CD14-positive monocyte (primary cell): ENCODE data around the gene TPSG1. TPM values are rescaled to one million over a fixed set of nuclear protein-coding genes. Genes with fewer than 3 reads are reported as not detected.

Experiments used
- DNase-seq, 3 donors: peaks; one replicate each; pipeline ENCODE4 v3.0.0-alpha.2; 2011 to 2022
- H2AFZ ChIP-seq: 2 replicates; pipeline ENCODE4 v1.6.0; 2012; ENCODE audit warnings: mild to moderate bottlenecking, low read depth, low read length, inconsistent platforms; ENCODE audit not compliant: insufficient read depth, poor library complexity, severe bottlenecking
- H3K27ac ChIP-seq, 2 donors: 1 replicate in 1 of 2; 2 replicates in 1 of 2; pipeline ENCODE4 v1.5.1; 2012 to 2013; ENCODE audit warnings: low read length in 2 of 2, control low read depth in 1 of 2, inconsistent platforms in 1 of 2, low read depth in 1 of 2, mild to moderate bottlenecking in 1 of 2
- H3K27me3 ChIP-seq, 2 donors: one replicate each; pipeline versions ENCODE4 v1.6.0 to v1.6.1; 2011 to 2013; ENCODE audit warnings: low read length in 2 of 2; ENCODE audit not compliant: control insufficient read depth in 2 of 2, insufficient read depth in 2 of 2
- H3K36me3 ChIP-seq, 2 donors: replicated peaks in 1 of 2; 1 replicate in 1 of 2; 2 replicates in 1 of 2; pipeline versions ENCODE4 v1.5.1 to v1.6.1; 2012 to 2013; ENCODE audit warnings: low read length in 2 of 2, control low read depth in 1 of 2, inconsistent platforms in 1 of 2, mild to moderate bottlenecking in 1 of 2; ENCODE audit not compliant: insufficient read depth in 2 of 2, control insufficient read depth in 1 of 2
- H3K4me1 ChIP-seq, 2 donors: 1 replicate in 1 of 2; 2 replicates in 1 of 2; pipeline versions ENCODE4 v1.5.1 to v1.6.1; 2012 to 2013; ENCODE audit warnings: low read length in 2 of 2, control low read depth in 1 of 2, inconsistent platforms in 1 of 2, mild to moderate bottlenecking in 1 of 2, moderate library complexity in 1 of 2; ENCODE audit not compliant: insufficient read depth in 2 of 2, control insufficient read depth in 1 of 2
- H3K4me2 ChIP-seq: replicated peaks from 2 replicates; pipeline ENCODE3; 2012; ENCODE audit warnings: low read length, moderate library complexity, mild to moderate bottlenecking; ENCODE audit not compliant: poor library complexity, severe bottlenecking; ENCODE audit errors: extremely low read depth
- H3K4me3 ChIP-seq, 3 experiments: fragments of 200-600 bp in 1 of 3; sonication (generic) in 1 of 3; replicated peaks in 1 of 3; 1 replicate in 2 of 3; 2 replicates in 1 of 3; pipeline ENCODE4 v1.5.1; 2011 to 2013; ENCODE audit warnings: low read length in 3 of 3, mild to moderate bottlenecking in 3 of 3, control low read depth in 2 of 3, low read depth in 2 of 3, inconsistent platforms in 1 of 3, moderate library complexity in 1 of 3
- H3K79me2 ChIP-seq: 2 replicates; pipeline ENCODE4 v1.6.0; 2012; ENCODE audit warnings: mild to moderate bottlenecking, control low read depth, inconsistent platforms, low read length, moderate library complexity; ENCODE audit not compliant: insufficient read depth
- H3K9ac ChIP-seq: 2 replicates; pipeline ENCODE4 v1.6.0; 2017; ENCODE audit warnings: low read length, mild to moderate bottlenecking; ENCODE audit not compliant: insufficient read depth, poor library complexity, severe bottlenecking
- H3K9me3 ChIP-seq, 2 donors: replicated peaks in 1 of 2; 1 replicate in 1 of 2; 2 replicates in 1 of 2; pipeline versions ENCODE4 v1.5.1 to v1.6.1; 2012 to 2013; ENCODE audit warnings: low read length in 2 of 2, control low read depth in 1 of 2; ENCODE audit not compliant: control insufficient read depth in 1 of 2, insufficient read depth in 1 of 2
- H4K20me1 ChIP-seq: 2 replicates; pipeline ENCODE4 v1.6.0; 2012; ENCODE audit warnings: mild to moderate bottlenecking, low read length, control low read depth, moderate library complexity; ENCODE audit not compliant: insufficient read depth
- H3K27ac Mint-ChIP-seq, 7 donors: one replicate each; pipeline ENCODE4 v1.8.0; 2020; ENCODE audit warnings: mild to moderate bottlenecking in 7 of 7, mixed read lengths in 7 of 7, moderate library complexity in 6 of 7, inconsistent platforms in 2 of 7
- H3K27me3 Mint-ChIP-seq, 3 donors: one replicate each; pipeline ENCODE4 v1.8.0; 2021 to 2022; ENCODE audit warnings: low read depth in 3 of 3, mild to moderate bottlenecking in 3 of 3, mixed read lengths in 3 of 3, moderate library complexity in 3 of 3, inconsistent platforms in 1 of 3
- H3K36me3 Mint-ChIP-seq, 2 donors: one replicate each; pipeline ENCODE4 v1.8.0; 2020; ENCODE audit warnings: mixed read lengths in 2 of 2, inconsistent platforms in 1 of 2, mild to moderate bottlenecking in 1 of 2
- H3K4me1 Mint-ChIP-seq: one replicate; pipeline ENCODE4 v1.8.0; 2020; ENCODE audit warnings: mild to moderate bottlenecking, mixed read lengths
- H3K4me3 Mint-ChIP-seq, 2 donors: one replicate each; pipeline ENCODE4 v1.8.0; 2020; ENCODE audit warnings: mild to moderate bottlenecking in 2 of 2, mixed read lengths in 2 of 2, moderate library complexity in 1 of 2
- H3K9me3 Mint-ChIP-seq, 7 donors: one replicate each; pipeline ENCODE4 v1.8.0; 2020 to 2022; ENCODE audit warnings: mixed read lengths in 7 of 7, mild to moderate bottlenecking in 6 of 7, moderate library complexity in 6 of 7, inconsistent platforms in 2 of 7
- CTCF ChIP-seq: fragments of 200-600 bp; IDR thresholded peaks from one replicate; pipeline ENCODE4 v1.8.0; 2022; ENCODE audit warnings: antibody characterized with exemption, mild to moderate bottlenecking
- WGBS: methylation state at CpG from one replicate; pipeline ENCODE4 v1.1.5; 2013; ENCODE audit warnings: missing lambda C conversion rate; ENCODE audit not compliant: insufficient coverage; 5-methylcytosine and 5-hydroxymethylcytosine counted together
- intact Hi-C, 2 donors: fragments of 100-400 bp; cut with micrococcal nuclease; formaldehyde crosslinking; loops; one replicate each; pipeline versions ENCODE4 v1.15.0 to v1.15.1; 2023
- polyA plus RNA-seq, 3 donors: library from polyadenylated mRNA; depleted of rRNA in 1 of 3; unstranded in 2 of 3; stranded (reverse) in 1 of 3; fragments of 300-500 nt in 2 of 3; fragments of >200 nt in 1 of 3; fragmentation: Illumina TruSeq in 2 of 3; gene quantifications; 1 replicate in 2 of 3; 2 replicates in 1 of 3; pipeline ENCODE4 v1.2.3, GENCODE V29; 2012 to 2021

TPSG1 gene
- polyA plus RNA-seq, 3 donors, result not detected

DNA sequence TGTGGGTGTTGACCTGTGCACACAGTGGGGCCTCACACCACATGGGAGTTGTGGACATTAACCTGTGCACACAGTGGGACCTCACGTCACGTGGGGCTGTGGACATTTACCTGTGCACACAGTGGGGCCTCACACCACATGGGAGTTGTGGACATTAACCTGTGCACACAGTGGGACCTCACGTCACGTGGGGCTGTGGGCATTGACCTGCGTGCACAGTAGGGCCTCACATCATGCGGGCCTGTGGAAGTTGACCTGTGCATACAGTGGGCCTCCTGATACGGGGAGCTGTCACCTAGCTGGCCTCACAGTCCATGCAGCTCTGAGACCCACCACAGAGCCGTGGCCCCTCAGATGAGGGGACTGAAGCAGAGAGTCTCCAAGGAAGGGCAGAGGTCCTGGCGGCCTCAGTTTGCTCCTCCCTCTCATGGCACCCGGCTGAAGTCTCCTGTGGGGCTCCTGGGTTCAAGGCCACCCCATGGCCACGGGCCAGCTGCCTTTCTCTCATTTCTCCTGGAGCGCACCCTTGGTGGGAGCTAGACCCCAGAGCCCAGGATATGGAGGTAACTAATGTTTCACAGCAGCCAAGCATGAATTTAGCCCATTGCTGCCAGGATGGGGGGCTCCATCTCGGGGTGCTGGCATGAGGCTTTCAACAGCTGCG, 51.1 kb downstream of the TPSG1 start:
- H3K9me3 ChIP-seq, result no peaks in the 10 kb centered on the region
- H3K4me2 ChIP-seq, result no peak overlapping the region
- Mint-ChIP-seq H3K36me3 (no peaks in the 10 kb centered on the region), H3K27me3 (peaks cover 0 to 4% (median 2%) of the 10 kb centered on the region in 3 donors), H3K4me1 (no peaks in the 10 kb centered on the region), H3K4me3 (no peak overlapping the region), H3K27ac (no peak overlapping the region), H3K9me3 (peaks cover 0 to 1% (median 0%) of the 10 kb centered on the region in 7 donors)
- no peak overlapping the region for H3K27ac ChIP-seq
- no peaks in the 10 kb centered on the region for H3K4me1 ChIP-seq
- H2AFZ ChIP-seq, result no peak overlapping the region
- H4K20me1 ChIP-seq, result no peaks in the 10 kb centered on the region
- DNase-seq, result no peak
- H3K4me3 ChIP-seq, result no peak overlapping the region
- H3K27me3 ChIP-seq, result no peaks in the 10 kb centered on the region
- H3K79me2 ChIP-seq, result no peaks in the 10 kb centered on the region
- intact Hi-C loops, result no loop called here
- WGBS, result 89% methylated on average over 14 of the region's 14 CpGs
- no peaks in the 10 kb centered on the region for H3K36me3 ChIP-seq
- no peak for TF ChIP-seq CTCF
- no peak overlapping the region for H3K9ac ChIP-seq

- Histone ChIP-seq H3K4me2 (no peak overlapping the region), H4K20me1 (no peaks in the 10 kb centered on the region), H3K9ac (no peak overlapping the region), H3K79me2 (no peaks in the 10 kb centered on the region), H3K4me3 (no peak overlapping the region), H3K9me3 (no peaks in the 10 kb centered on the region), H3K27ac (no peak overlapping the region), H3K27me3 (no peaks in the 10 kb centered on the region), H2AFZ (no peak overlapping the region), H3K36me3 (no peaks in the 10 kb centered on the region), H3K4me1 (no peaks in the 10 kb centered on the region)
- Mint-ChIP-seq H3K36me3 (no peaks in the 10 kb centered on the region), H3K27me3 (peaks cover 0 to 4% (median 2%) of the 10 kb centered on the region in 3 donors), H3K27ac (no peak overlapping the region), H3K4me1 (no peaks in the 10 kb centered on the region), H3K9me3 (peaks cover 0 to 1% (median 0%) of the 10 kb centered on the region in 7 donors), H3K4me3 (no peak overlapping the region)
- 84% methylated on average over 10 of the region's 13 CpGs for WGBS
- no peak for TF ChIP-seq CTCF
- intact Hi-C loops, result no loop called here
- no peak for DNase-seq
Observed at GRCh38 chr16:1172651-1173050, 52.4 kb downstream of the TPSG1 start.
